Inferior parietal cortex (tissue), 1 donor: Measurements from ENCODE around the gene TCF20.

Experiments used
- DNase-seq: peaks from one replicate; pipeline ENCODE4 v3.0.0-alpha.2; 2016; ENCODE audit errors: extremely low spot score

TCF20 gene

GRCh38 chr22:42282252-42282942 is 11.9 kb upstream of the TCF20 start:
- no peak for DNase-seq

DNA sequence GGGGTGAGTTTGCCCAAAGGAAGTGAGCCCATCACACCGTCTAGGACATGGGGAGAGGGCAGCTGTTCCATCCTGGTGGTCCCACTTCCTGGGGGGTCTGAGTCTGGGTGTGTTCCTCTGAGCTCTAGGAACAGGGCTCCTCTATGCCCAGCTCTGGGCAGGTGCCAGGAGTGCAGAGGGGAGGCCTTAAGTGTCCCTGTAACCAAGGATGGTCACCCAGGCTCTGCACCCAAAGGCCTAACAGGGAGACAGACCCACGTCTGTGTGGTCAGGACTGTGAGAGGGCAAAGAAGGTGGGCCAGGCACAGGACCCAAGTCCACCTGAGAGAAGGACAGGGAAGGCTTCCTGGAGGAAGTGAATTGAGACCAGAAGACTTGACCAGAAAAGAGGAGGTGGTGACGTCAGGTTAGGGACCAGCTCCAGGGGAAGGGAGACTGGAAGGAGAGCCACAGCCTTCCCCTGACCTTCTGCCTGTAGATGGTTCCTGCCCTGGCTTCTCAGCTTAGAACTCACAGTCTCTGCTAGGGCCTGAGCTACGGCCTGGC is 11.3 kb upstream of the TCF20 start:
- no peak for DNase-seq

DNA sequence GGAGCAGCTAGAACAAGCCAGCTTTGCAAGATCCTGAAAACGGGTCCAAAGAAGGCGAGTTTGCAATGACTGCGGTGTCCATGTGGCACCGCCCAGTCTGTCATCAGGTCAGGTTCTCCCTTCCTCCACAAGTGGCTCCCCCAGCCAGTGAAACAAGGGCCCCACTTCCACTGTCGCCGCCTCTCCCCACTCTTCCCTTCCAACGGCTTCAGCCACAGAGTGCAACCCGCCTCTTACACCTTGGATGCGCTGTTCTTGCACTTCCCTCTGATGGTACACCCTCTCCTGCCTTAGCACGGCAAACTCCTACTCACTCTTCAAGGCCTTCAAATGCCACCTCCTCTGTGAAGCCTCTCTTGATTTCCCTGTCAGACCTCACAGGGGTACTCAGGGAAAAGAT is 10.8 kb upstream of the TCF20 start:
- no peak for DNase-seq

- DNase-seq, result no peak
Observed at GRCh38 chr22:42280836-42281235, 10.4 kb upstream of the TCF20 start.

DNA sequence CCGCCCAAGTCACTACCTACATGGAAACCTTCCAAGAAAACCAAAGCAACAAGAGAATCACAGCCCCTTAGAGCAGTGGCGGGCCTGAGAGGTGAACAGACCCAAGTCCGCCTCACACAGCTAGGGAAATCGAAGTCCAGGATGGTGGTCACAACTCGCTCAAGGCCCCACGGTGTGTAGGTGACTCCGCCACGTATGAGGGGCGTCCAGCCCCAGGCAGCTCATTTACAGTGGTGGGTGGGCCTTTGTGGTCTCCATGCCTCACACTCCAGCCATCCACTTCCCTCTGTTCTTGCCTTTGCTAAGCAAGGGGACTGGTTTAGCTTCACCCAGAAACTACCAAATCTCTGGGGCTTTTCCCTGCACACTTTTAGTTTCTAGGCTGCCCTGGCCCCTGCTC is 9.7 kb upstream of the TCF20 start:
- DNase-seq, result no peak

DNA sequence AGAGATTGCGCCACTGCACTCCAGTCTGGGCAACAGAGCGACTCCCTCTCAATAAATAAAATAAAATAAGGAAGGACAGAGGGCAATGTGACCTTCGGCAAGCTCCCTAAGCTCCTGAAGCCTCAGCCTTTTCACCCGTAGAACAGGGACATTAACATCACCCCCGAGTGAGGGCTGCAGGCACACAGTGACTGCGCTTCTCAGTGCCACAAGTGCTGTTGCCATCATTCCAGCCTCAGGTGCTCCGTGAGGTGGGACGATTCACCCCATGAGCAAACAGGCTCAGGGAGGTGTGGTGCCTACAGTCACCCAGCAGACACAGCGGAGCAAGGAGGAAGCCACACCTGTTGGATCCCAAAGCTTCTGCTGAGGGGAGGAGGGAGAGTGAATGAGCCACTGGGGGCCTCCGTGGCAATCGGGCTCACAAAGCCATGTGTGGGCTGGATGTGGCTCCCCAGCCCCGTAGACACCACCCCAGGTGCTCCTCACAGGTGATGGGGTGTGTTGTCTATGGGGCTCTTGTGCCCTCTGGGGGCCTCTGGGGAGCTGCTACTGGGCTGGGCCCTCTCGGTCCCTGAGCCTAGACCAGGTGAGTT is 9.1 kb upstream of the TCF20 start:
- DNase-seq, result no peak

- DNase-seq, result no peak
Observed at GRCh38 chr22:42277988-42278776, 7.7 kb upstream of the TCF20 start.

GRCh38 chr22:42277232-42277753 is 6.8 kb upstream of the TCF20 start:
- DNase-seq, result no peak

DNA sequence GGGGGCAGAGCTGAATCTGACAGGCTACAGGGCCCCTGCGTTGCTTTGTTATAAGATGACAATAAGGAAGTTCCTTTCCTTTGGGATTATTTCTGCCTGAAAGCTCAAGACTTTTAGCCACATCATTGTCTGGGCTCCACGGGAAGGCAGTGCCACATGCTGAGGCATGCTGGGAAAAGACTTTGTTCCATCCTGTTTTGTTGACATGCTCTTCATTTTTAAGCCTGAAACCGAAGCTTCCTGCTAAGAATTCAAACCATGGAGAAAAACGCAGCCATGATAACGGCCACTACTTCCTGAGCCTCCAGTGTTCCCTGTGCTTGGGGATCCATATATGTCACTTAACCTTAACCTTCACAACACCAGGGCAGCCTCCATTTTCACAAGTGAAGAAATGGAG is 5.5 kb upstream of the TCF20 start:
- no peak for DNase-seq

GRCh38 chr22:42275176-42275575 is 4.7 kb upstream of the TCF20 start:
- no peak for DNase-seq

DNA sequence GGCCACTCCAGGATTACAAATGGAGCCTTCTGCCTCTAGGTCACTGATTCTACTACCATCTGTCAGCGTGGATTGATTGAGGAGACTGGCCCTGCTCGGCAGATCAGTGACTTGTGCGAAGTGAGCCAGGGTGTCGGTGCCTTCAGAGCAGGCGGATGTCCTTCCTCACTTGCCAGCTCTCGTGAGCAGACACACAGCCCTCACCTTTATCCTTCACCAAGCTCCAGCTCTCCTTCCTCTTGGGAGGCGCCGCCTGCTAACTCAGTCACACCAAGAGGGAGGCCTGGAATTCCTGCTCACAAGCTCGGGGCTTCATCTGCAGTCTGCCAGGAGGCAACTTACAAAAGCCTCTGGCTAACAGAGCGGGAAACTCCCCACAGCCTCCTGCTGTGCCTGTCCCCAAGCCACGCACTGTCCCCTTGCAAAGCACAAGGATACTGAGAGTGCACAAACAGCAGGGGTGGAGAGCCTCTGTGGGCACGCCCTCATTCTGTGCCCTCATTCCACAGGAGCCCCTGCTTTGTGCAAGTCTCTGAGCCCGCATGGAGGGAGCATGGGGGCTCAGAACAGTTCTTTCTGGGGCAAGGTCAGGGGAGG is 3.5 kb upstream of the TCF20 start:
- no peak for DNase-seq

DNA sequence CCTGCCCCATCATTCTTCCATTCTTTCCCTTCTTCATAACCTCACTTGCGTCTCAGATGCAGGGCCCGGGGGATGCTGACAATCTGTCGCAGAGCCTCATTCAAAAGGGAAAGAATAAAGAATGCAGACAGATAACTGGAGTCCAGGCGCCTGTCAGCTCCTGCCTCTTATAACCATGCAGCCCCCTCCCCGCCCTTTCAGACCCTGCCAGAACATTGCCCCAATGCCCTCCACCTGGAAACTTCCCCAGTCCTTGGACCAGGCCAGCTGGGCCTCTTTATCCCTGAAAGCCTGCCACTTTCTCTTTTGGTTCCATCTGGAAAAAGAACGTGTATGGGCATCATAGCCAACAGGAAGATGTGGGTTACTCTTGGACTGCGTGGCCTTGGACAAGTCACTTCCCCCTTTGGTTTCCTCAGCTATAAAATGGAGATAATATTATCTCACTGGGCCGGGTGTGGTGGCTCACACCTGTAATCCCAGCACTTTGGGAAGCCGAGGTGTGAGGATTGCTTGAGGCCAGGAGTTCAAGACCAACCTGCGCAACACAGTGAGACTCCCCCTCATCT is 2.1 kb upstream of the TCF20 start:
- no peak for DNase-seq

GRCh38 chr22:42271906-42272305 is 1.5 kb upstream of the TCF20 start:
- DNase-seq, result no peak

DNA sequence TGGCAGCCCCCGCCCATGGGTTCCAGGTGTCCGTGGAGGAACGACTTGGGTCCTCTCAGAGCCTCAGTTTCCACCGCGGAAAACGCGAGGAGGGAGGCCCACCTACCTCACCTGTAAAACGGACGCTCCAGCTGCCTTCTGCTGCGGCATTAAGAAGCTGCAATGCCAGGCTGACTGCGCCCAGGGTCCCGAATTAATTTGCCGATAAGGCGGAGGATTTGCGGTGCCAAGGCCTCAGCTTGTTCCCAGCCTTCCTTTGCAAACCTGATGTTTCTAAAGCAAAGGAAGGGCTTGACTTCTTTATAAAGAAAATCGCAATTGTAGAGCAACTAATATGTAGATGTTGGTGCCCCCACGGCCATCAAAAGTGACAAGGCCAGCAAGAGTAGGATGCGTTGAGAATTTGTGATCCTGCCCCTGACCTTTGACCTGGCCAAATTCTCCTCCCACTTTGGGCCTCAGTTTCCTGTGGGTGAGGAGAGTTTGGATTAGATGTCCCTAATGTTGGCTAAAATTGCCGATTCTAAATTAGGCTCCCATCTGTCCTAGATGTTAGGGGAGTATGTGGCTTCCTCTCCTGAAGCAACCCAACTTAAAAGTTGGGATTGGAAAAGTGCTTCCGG is 849 bp upstream of the TCF20 start:
- no peak for DNase-seq

GRCh38 chr22:42270176-42270509 is 310 bp downstream of the TCF20 start:
- DNase-seq, result no peak

- DNase-seq, result no peak
Observed at GRCh38 chr22:42269432-42270175, 849 bp downstream of the TCF20 start.

DNA sequence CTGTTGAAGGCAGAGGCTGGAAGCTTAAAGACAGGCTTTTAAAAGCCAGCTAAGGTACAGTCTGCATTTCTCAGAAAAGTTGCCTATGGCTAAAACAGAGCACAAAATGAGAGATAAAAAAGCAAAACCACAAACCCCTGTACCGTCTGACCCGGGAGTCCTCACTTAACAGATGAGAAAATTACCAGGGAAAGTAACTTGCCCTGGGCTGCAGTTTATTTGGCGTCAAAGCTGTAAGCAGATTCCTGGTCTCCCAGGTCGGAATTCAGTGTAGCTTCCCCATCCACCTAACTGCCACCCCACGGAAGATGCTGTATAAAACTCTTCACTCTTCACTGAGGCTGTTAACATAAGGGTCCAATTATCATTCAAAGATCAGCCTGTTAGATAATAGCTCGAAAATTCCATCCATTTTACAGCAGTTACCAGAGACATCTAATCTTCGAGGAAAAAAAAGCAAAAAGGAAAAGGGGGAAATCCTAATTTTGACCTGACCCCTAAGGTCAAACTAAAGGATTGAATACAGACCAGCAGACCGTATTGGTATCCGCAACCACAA is 1.5 kb downstream of the TCF20 start:
- DNase-seq, result no peak

DNA sequence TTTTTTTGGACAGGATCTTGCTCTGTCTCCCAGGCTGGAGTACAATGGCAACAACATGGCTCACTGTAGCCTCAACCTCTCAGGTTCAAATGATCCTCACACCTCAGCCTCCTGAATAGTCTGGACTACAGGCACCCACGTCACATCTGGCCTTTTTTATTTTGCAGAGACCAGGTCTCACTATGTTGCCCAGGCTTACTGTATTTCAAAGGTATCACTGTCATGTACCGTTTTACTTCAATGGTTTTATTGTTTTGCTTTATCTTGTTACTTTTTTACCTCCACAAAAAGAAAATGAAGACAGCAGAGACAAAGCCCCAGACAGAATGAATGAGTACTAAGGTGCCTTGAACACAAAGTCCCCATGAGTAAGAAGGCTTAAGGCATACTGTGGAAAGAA is 5.1 kb downstream of the TCF20 start:
- no peak for DNase-seq

GRCh38 chr22:42263944-42264343 is 6.5 kb downstream of the TCF20 start:
- DNase-seq, result no peak

DNA sequence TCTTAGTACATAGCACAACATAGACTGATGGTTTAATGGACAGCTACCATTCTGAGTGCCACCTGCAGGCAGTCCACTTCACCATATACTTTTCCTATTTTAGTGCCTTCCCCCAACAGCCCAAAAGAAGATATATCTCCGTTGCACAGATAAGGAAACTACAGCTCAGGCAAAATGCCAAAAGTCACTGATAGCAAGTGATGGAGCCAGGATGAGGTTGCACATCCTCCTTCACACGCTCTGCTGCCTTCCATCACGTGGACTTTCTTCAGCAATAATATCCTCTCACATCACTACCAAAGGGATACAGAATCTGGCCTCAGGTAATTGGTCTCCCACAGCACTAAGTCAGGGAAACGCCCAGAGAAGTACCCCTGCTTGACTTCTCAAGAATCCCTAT is 7.5 kb downstream of the TCF20 start:
- DNase-seq, result no peak
